Measurements from ENCODE around the gene SPESP1.
A peak's percentile ranks its signal among the peaks of the same experiment; 100 is the strongest.

Gene SPESP1

GRCh38 chr15:68930268-68931022 lies at the start of gene SPESP1:
TSS of gene SPESP1 (plus strand) at chr15:68930525. CDS start at chr15:68930654, 129 bp downstream.
- DNase-seq (ENCODE audit: low spot score): peak; percentile 35

GRCh38 chr15:68885070-68885469 lies 45.3 kb upstream of the SPESP1 start:
- no peak for DNase-seq (ENCODE audit: low spot score)

GRCh38 chr15:68887120-68887519 lies 43.2 kb upstream of the SPESP1 start:
- no peak for DNase-seq (ENCODE audit: low spot score)

- DNase-seq (ENCODE audit: low spot score): no peak
Observed at GRCh38 chr15:68887819-68888218, 42.5 kb upstream of the SPESP1 start.

- DNase-seq (ENCODE audit: low spot score): peak; percentile 1
Observed at GRCh38 chr15:68888419-68888818, 41.9 kb upstream of the SPESP1 start.

- DNase-seq (ENCODE audit: low spot score): no peak
Observed at GRCh38 chr15:68894208-68894607, 36.1 kb upstream of the SPESP1 start.

GRCh38 chr15:68896178-68896577 lies 34.1 kb upstream of the SPESP1 start:
- no peak for DNase-seq (ENCODE audit: low spot score)

- no peak for DNase-seq (ENCODE audit: low spot score)
Observed at GRCh38 chr15:68897016-68897415, 33.3 kb upstream of the SPESP1 start.

- DNase-seq (ENCODE audit: low spot score): no peak
Observed at GRCh38 chr15:68900027-68900426, 30.3 kb upstream of the SPESP1 start.

GRCh38 chr15:68907396-68907923 lies 22.9 kb upstream of the SPESP1 start:
- no peak for DNase-seq (ENCODE audit: low spot score)

- DNase-seq (ENCODE audit: low spot score): no peak
Observed at GRCh38 chr15:68909601-68910100, 20.7 kb upstream of the SPESP1 start.

- DNase-seq (ENCODE audit: low spot score): no peak
Observed at GRCh38 chr15:68910341-68910740, 20.0 kb upstream of the SPESP1 start.

GRCh38 chr15:68910816-68911215 lies 19.5 kb upstream of the SPESP1 start:
- DNase-seq (ENCODE audit: low spot score): no peak

GRCh38 chr15:68921926-68922325 lies 8.4 kb upstream of the SPESP1 start:
- no peak for DNase-seq (ENCODE audit: low spot score)

GRCh38 chr15:68924866-68925560 lies 5.3 kb upstream of the SPESP1 start:
- peak; percentile 32 for DNase-seq (ENCODE audit: low spot score)

GRCh38 chr15:68933001-68933400 lies 2.7 kb downstream of the SPESP1 start:
- no peak for DNase-seq (ENCODE audit: low spot score)

GRCh38 chr15:68934341-68934740 lies 4.0 kb downstream of the SPESP1 start:
- no peak for DNase-seq (ENCODE audit: low spot score)

GRCh38 chr15:68935400-68935937 lies 5.1 kb downstream of the SPESP1 start:
- DNase-seq (ENCODE audit: low spot score): no peak

GRCh38 chr15:68939501-68939900 lies 9.2 kb downstream of the SPESP1 start:
- DNase-seq (ENCODE audit: low spot score): no peak

GRCh38 chr15:68951813-68952212 lies 21.5 kb downstream of the SPESP1 start:
- DNase-seq (ENCODE audit: low spot score): no peak

GRCh38 chr15:68957696-68958095 lies 27.4 kb downstream of the SPESP1 start:
- no peak for DNase-seq (ENCODE audit: low spot score)

GRCh38 chr15:68958597-68958996 lies 28.3 kb downstream of the SPESP1 start:
- DNase-seq (ENCODE audit: low spot score): no peak

- no peak for DNase-seq (ENCODE audit: low spot score)
Observed at GRCh38 chr15:68962465-68962864, 32.1 kb downstream of the SPESP1 start.
